CD4-positive, alpha-beta T cell treated with Interferon gamma for 1 hour (primary cell): Measurements from ENCODE around the gene ZRANB2.

Experiments used
- DNase-seq: peaks from one replicate; pipeline ENCODE4 v3.0.0-alpha.2; 2020

ZRANB2 gene

GRCh38 chr1:71068325-71069240, 12.3 kb downstream of the ZRANB2 start:
- no peak for DNase-seq

DNA sequence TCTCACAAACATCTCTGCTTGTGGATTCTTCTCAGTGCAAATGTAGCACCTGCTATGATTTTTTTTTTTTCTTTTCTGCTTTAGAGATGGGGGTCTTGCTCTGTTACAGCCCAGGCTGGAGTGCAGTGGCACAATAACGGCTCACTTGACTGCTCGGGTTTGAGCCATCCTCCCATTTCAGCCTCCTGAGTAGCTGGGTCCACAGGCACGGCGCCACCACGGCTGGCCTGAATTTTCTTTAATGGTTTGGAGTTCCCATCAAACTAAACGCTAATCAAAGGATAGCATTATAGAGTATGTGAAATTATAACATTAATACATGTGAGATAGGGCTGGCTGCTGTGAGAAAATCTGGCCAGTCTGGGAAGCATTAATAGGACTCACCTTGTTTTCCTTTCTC, 26.0 kb downstream of the ZRANB2 start:
- DNase-seq = no peak

GRCh38 chr1:71054281-71054731, 26.5 kb downstream of the ZRANB2 start:
- no peak for DNase-seq

- no peak for DNase-seq
Observed at GRCh38 chr1:71053758-71054157, 27.1 kb downstream of the ZRANB2 start.

GRCh38 chr1:71053146-71053545, 27.7 kb downstream of the ZRANB2 start:
- no peak for DNase-seq

- DNase-seq = no peak
Observed at GRCh38 chr1:71049951-71050598, 30.8 kb downstream of the ZRANB2 start.

DNA sequence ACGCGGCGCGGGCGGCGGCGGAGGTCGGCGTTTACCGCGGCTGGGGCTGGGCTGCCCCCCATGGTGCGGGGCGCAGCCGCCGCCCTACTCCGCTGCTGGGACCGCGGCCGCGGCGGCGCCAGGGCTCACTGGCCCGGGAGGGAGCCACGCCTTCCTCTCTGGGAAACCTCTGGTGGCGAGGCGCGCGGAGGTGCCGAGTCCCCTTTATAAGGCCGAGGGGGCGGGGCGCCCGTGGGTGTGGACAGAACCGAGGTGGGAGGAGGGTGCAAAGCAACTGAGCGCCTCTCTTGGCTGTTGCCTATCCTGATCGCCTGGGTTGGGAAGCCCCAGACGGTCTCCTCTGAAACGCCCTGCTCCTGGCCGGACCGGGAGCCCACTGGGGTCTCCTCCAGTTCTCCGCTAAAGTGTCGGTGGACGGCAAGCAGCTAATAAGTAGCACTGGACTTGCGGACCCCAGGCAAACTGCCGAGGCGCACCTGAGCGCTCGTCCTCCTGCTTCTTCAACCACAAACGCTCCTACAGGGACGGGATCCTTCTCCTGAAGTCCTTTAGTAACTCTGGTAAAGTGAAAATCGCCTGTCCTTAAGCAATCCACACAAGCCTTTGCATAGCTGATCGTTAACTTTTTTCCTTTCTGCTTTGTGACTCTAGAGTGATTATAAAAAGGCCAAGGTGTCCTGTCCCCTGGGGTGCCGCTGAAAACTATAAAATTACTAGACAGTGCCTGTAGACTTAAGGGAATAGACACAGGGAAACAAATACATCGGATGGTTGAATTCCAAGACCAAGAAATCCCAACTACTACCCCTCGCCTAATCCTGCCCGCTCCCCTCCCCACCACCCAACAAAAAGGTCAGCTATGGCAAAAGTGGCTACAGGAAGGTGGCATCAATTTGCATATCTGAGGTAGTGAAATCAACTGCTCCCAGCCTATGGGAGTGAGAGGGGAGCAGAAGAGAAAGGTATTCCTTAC, 32.9 kb downstream of the ZRANB2 start, which contains the start of gene PTGER3:
Gene PTGER3, minus strand, starts transcription at position 182 of the 973 bp plus-strand sequence. CDS start 239 bp downstream, outside the sequence.
- DNase-seq = peak; percentile 7

DNA sequence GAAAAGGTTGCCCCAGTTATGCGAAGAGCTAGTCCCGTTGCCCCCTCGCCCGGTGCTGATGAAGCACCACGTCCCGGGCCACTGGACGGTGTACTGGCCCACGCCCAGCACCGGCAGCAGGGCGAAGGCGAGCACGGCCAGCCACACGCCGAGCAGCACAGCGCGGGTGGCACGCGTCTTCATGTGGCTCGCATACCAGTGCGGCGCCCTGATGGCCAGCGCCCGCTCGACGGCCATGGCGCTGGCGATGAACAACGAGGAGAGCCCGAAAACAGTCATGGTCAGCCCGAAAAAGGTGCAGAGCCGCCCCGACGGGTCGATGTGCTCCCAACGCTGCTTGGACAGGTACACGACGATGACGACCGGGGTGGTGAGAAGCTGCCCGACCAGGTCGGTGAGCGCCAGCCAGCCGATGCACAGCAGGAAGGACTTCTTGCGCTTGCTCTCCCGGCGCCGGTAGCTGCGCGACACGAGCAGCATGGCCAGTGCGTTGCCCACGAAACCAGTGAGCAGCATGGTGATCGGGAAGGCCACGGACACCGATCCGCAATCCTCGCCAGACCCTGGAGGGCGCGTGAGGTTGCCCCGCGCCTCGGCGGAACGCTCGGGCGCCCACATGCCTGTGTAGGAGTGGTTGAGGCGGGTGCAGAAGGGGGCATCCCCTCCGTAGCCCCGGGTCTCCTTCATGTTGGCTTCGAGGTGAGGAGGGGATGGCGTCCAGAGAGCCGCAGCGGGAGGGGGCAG, 33.8 kb downstream of the ZRANB2 start:
- DNase-seq = no peak

DNA sequence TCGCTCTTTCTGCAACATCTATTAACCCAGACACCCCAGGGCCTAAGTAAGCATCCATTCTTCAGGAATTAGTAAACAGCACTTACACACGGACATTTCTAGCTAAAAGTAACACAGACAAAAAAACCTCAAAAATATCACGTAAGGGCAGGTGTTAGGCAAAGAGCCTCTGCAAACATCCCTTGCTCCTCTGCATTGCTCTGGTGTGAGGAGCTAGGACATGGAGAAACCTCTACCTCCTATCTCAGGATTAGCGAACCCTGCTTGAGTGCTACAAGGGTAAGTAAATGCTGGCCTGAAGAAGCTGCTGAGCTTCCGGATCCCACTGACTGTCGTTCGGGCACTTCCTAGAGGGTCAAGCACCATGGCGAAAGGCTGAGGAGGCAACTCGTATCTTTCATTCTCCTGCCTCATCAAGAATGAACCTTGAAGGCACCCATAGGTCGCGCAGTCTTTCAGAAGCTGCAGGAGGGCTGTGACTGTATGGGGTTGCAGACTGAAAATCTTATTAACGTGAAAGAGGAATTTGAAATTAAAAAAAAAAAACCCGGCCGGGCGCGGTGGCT, 35.3 kb downstream of the ZRANB2 start:
- no peak for DNase-seq

DNA sequence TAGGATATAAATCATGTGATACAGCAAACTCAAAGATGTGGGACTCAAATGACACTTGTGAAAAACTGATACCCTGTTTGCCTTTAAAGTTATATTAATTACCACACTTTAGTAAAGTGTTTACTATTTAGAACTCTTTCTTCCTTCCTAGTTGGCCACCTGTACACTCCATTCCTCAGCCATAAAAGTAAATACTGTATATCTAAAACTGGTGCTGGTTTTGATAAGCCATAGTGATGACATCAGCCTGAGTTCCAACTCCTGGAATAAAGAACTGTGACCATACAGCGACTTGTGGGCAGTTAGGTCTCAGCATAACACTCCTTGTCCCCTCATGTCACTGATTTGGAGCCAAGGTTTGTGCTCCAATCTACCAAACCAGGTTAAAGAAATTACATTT, 36.0 kb downstream of the ZRANB2 start:
- DNase-seq = no peak

DNA sequence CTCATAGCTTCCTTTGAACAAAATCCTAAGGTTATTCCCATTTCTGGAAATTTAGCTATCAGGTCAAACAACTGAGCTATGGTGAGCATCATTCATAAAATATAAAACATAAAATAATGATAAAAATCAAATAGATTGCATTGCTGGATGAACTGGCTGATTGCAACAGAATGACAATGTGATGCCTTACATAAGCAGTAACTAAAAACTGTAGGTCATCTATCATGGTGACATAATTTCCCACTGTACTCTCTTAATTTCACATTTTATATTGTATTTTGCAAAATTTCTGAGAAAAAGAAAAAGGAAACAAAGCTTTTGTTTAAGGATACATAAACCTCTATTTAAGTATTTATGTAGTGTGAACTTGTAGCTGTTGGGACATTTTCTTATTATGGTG, 37.8 kb downstream of the ZRANB2 start:
- no peak for DNase-seq

- no peak for DNase-seq
Observed at GRCh38 chr1:71041806-71042205, 39.0 kb downstream of the ZRANB2 start.

GRCh38 chr1:71039661-71040262, 41.1 kb downstream of the ZRANB2 start:
- no peak for DNase-seq

GRCh38 chr1:71038942-71039341, 41.9 kb downstream of the ZRANB2 start:
- DNase-seq = no peak

DNA sequence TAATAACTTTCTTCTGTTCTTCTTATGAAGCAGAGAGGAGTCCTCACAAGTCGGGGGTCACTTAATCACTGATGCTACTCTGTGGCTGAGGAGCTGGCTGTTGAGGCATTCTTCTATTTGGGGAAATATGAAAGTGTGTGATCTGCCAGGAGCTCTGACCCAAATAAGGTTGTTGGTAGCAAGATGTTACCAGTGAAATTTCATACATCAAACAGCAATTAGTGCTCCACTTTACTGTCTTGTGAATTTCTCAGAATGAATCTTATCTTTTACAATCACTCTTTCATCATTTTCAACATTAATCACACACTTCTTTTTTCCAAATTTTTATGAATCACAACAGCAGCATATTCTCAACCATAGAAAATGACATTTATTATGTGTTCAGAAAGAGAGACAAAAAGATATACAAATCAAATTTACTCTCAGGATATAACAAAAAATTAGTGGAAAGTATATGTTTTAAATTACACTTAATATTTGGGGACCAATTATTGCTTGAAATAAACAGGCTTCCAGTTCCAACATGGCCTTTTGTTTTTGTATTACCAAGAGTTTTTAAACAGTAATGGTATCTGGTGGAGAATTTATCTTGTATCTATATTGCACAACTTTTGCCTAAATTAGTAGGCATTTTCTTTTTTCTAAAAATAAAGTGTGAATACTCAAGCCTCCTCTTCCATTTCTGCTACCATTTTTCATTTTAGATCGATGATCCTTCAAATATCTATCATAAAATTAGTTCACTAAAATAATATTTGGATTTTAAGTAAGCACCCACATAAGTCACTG, 42.8 kb downstream of the ZRANB2 start:
- no peak for DNase-seq

GRCh38 chr1:71037066-71037465, 43.8 kb downstream of the ZRANB2 start:
- DNase-seq = no peak

DNA sequence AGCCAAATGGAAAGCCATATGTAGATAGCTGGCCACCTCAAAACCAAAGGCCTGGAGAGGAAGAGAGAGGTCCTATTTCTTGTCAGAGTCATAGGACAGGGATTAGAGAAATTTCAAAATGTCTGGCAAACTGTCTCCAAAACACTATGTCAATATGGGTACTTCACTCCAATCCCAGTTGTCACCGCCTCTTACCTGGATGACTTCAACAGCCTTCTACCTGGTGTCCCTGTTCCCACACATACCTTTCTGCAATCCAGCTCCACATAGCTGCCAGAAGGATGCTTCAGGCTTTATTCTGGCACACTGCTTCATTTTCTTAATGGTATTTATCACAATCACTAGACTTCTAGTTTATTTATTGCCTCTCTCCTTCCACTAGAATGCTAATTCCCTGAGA, 47.7 kb downstream of the ZRANB2 start:
- no peak for DNase-seq

GRCh38 chr1:71031426-71031825, 49.4 kb downstream of the ZRANB2 start:
- no peak for DNase-seq

DNA sequence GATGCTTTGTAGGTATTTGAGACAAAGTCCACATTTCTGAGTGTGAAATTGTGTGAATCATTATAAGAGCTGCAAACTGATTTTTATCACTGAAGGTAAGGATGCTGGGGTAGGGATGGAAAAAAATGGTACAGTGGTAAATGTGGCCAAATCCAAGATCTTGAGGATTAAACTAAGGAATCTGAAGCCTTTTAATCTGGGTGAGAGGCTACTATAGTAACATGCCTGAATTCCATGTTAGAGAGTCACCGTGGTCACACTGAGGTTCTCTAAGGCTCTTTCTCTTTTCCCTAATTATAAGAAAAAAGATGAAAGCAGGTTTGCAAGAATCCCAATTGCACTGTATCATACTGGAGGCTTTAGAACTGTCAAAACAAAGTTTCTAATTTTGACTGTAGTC, 50.8 kb downstream of the ZRANB2 start:
- DNase-seq = no peak

DNA sequence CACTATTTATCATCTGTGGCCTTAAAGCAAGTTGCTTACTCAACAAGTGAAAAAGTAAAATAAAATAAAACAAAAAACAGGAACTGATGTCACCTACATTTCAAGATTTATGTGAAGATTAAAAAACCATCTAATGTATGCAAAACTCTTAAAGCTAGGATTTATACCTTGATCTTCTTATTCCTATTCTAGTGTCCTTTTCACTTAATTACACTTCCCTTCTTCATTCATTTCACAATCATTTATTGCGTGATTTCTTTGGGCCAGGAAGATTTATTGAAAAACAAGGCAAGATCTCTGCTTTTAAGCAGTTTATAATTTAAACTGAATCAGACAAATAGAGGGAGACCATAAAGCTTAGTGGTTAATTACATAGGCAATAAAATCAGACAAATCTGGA, 51.9 kb downstream of the ZRANB2 start:
- DNase-seq = no peak

DNA sequence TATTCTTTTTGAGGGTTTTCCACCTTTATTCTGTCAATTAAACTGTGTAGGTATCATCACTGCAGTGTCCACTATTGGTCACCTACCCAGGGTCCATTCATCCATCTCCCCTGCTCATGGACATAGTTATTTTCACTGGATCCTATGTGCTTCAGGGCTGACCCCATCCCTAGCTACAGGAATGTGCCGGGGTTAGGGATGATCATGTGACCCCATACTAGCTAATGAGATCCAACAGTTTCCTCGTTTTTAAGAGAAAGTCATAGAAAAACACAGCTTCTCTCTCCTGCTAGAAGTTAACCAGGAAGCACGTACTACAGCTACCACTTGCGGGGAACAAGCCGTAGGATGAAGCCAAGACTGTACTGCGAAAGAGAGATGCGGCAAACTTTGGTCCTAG, 52.8 kb downstream of the ZRANB2 start:
- no peak for DNase-seq
